Hematopoietic multipotent progenitor cell treated with erythropoietin and hydrocortisone succinate and interleukin-3 and kit ligand, for 8 days (in vitro differentiated cells): ENCODE data around the gene KMT2B.
A peak's percentile ranks its signal among the peaks of the same experiment; 100 is the strongest.
"Not testable (repeated sequence)": the region's sequence is repeated elsewhere in the genome, so short reads cannot be mapped to it uniquely, and the experiment has no call there.

Experiments used
- DNase-seq: peaks from one replicate; pipeline ENCODE4 v3.0.0-alpha.2; 2015

The KMT2B gene

GRCh38 chr19:35757749-35758608 is 40.2 kb downstream of the KMT2B start, which contains the start of gene PROSER3:
PROSER3 (plus strand) TSS chr19:35758176; CDS start chr19:35758216, 40 bp downstream.
- DNase-seq = peak; percentile 100

GRCh38 chr19:35759697-35760096 is 41.9 kb downstream of the KMT2B start:
- no peak for DNase-seq

- no peak for DNase-seq
Measured at GRCh38 chr19:35760711-35761349, 43.0 kb downstream of the KMT2B start.

- DNase-seq = no peak
Measured at GRCh38 chr19:35764432-35765315, 46.9 kb downstream of the KMT2B start.

GRCh38 chr19:35766571-35767104 is 48.8 kb downstream of the KMT2B start:
- no peak for DNase-seq

- no peak for DNase-seq
Measured at GRCh38 chr19:35767288-35768081, 49.7 kb downstream of the KMT2B start.

GRCh38 chr19:35768082-35768421 is 50.2 kb downstream of the KMT2B start:
- DNase-seq = no peak

GRCh38 chr19:35772362-35772761 is 54.6 kb downstream of the KMT2B start:
- DNase-seq = not testable (repeated sequence)

- DNase-seq = peak; percentile 8
Measured at GRCh38 chr19:35773020-35773806, 55.4 kb downstream of the KMT2B start.

- no peak for DNase-seq
Measured at GRCh38 chr19:35774274-35775045, 56.7 kb downstream of the KMT2B start.

GRCh38 chr19:35775046-35775297 is 57.2 kb downstream of the KMT2B start:
- no peak for DNase-seq

- peak; percentile 99 for DNase-seq
Measured at GRCh38 chr19:35775298-35776101, 57.7 kb downstream of the KMT2B start, which contains the start of gene ARHGAP33. ARHGAP33 (plus strand) TSS chr19:35775564; CDS start chr19:35775659, 95 bp downstream.

- DNase-seq = no peak
Measured at GRCh38 chr19:35776102-35776788, 58.4 kb downstream of the KMT2B start.

- no peak for DNase-seq
Measured at GRCh38 chr19:35777086-35777841, 59.5 kb downstream of the KMT2B start.

GRCh38 chr19:35777961-35778360 is 60.2 kb downstream of the KMT2B start:
- DNase-seq = no peak

- no peak for DNase-seq
Measured at GRCh38 chr19:35779033-35779432, 61.2 kb downstream of the KMT2B start.

- DNase-seq = no peak
Measured at GRCh38 chr19:35780058-35780457, 62.3 kb downstream of the KMT2B start.

- DNase-seq = no peak
Measured at GRCh38 chr19:35780717-35781116, 62.9 kb downstream of the KMT2B start.
